ENCODE measurements around the gene MIER2. TPM values are rescaled to one million over a fixed set of nuclear protein-coding genes. Genes with fewer than 3 reads are reported as not detected.

Gene MIER2
- total and polyA plus RNA-seq, 10 of the 15 experiments (the other 5 are each of a cell fraction or from before 2014, with no cell fraction given): 0.48 to 23.6 (median 12.1) TPM

DNA sequence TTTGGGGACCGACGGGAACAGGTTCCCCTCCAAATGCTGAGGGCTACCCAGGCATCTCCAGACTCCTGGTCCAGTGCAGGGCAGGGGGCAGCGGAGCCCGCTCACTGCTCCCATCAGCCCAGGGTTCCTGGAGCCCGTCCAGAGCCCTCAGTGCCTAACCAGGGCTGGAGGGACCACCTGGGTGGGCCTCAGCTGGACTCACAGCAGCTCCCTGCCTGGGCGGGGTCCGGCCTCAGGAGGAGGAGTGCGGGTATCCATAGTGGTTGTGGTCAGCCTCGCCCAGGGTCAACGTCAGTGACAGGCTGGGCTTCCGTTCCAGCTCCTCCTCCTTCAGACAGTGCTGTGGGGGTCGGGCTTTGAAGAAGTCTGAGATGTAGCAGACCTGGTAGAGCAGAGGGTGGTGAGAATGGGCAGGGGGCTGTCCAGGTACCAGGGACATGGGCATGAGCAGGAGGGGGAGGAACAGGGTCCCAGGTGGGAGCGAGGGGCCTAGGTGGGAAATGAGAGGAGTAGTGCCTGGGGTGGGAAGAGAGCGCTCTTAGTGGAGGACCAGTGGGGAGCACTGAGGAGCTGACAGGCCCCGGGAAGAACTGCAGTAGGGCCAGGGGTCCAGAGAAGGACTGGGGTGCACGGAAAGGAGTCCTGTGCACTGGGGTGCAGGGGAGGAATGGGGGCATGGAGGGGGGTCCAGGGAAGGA, 63.3 kb downstream of the MIER2 start (continued):
- TF ChIP-seq, protein P1, sequence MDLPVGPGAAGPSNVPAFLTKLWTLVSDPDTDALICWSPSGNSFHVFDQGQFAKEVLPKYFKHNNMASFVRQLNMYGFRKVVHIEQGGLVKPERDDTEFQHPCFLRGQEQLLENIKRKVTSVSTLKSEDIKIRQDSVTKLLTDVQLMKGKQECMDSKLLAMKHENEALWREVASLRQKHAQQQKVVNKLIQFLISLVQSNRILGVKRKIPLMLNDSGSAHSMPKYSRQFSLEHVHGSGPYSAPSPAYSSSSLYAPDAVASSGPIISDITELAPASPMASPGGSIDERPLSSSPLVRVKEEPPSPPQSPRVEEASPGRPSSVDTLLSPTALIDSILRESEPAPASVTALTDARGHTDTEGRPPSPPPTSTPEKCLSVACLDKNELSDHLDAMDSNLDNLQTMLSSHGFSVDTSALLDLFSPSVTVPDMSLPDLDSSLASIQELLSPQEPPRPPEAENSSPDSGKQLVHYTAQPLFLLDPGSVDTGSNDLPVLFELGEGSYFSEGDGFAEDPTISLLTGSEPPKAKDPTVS (IDR thresholded peaks at IDR 0.05; ENCODE audit: low read depth, low read length): no peak
- TF ChIP-seq JUNB (IDR thresholded peaks at IDR 0.05): no peak
- TF ChIP-seq SIN3A (IDR thresholded peaks at IDR 0.05; ENCODE audit: low read depth, low read length): no peak
- TF ChIP-seq, protein P2, sequence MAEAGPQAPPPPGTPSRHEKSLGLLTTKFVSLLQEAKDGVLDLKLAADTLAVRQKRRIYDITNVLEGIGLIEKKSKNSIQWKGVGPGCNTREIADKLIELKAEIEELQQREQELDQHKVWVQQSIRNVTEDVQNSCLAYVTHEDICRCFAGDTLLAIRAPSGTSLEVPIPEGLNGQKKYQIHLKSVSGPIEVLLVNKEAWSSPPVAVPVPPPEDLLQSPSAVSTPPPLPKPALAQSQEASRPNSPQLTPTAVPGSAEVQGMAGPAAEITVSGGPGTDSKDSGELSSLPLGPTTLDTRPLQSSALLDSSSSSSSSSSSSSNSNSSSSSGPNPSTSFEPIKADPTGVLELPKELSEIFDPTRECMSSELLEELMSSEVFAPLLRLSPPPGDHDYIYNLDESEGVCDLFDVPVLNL (IDR thresholded peaks at IDR 0.05; ENCODE audit: low read depth, low read length): no peak

DNA sequence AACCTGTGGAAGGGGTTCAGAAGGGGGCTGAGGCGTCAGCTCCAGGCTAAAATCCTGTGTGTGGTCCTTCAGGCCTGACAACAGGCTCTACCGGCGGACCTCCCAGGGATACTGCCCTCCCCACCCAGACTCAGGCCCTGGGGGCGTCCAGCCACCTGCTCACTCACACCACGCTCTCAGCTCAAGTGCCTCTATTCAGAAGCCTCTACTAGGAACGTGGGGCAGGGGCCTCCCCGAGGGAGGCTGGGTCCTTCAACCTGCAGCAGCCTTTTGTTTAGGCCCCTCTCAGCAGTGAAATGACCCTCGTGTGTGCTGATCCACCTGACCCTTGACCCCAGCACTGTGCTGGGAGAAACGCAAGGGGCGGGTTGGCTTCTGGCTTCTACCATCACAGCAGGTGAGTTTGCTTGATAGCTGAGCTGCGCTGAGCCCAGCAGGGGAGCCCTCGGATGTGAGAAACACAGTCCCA, 64.0 kb downstream of the MIER2 start:
- Histone ChIP-seq H3K9ac (ENCODE audit: control insufficient read depth, insufficient read depth, low read length) (no peak overlapping the region), H3K4me1 (ENCODE audit: control insufficient read depth, insufficient read depth, low read length) (no peaks in the 10 kb centered on the region), H3K9me3 (replicated peaks; ENCODE audit: control insufficient read depth, insufficient read depth, low read length) (no peaks in the 10 kb centered on the region), H3K27ac (ENCODE audit: control insufficient read depth, insufficient read depth) (no peak overlapping the region), H2AFZ (ENCODE audit: control insufficient read depth, low read depth, low read length) (no peak overlapping the region), H3K79me2 (ENCODE audit: control insufficient read depth, insufficient read depth, low read length) (no peaks in the 10 kb centered on the region), H4K20me1 (ENCODE audit: control insufficient read depth, insufficient read depth) (no peaks in the 10 kb centered on the region), H3K36me3 (ENCODE audit: control insufficient read depth in 2 of 2, insufficient read depth in 2 of 2, low read length in 1 of 2) (no peaks in the 10 kb centered on the region), H3K4me2 (ENCODE audit: control insufficient read depth, insufficient read depth) (no peak overlapping the region), H3K4me3 (no peak overlapping the region), H3K27me3 (replicated peaks in 1 of 2; ENCODE audit: control insufficient read depth in 2 of 2, insufficient read depth in 2 of 2, low read length in 1 of 2) (no peaks in the 10 kb centered on the region; a peak in 1 of 4 replicates)
- DNase-seq (ENCODE audit: low read depth, low spot score): no peak
- ChIA-PET SMC1A (ENCODE audit: uncharacterized antibody, unreplicated experiment) (no interaction called here), RAD21 (ENCODE audit: unreplicated experiment) (no interaction called here), POLR2A (no interaction called here), CTCF (no interaction called here)
- 23% methylated on average over 12 of the region's 12 CpGs for WGBS (ENCODE audit: insufficient coverage, insufficient replicate concordance, low lambda C conversion rate, missing lambda C conversion rate)
- BruUV-seq (replicated peaks): no TSS peak
- no peak for ATAC-seq
- intact Hi-C loops (cut with micrococcal nuclease; ENCODE audit: unreplicated experiment): no loop called here
- in situ Hi-C loops (cut with MboI): no loop called here
- FAIRE-seq: no peak
- TF ChIP-seq E4F1 (IDR thresholded peaks at IDR 0.05; ENCODE audit: borderline replicate concordance, partially characterized antibody) (no peak), RUNX3 (IDR thresholded peaks at IDR 0.05; ENCODE audit: low read length) (no peak), ZSCAN29 (IDR thresholded peaks at IDR 0.05) (no peak), ZNF384 (IDR thresholded peaks at IDR 0.05; ENCODE audit: borderline replicate concordance, low read depth, low read length) (no peak), NFIC (IDR thresholded peaks at IDR 0.05; ENCODE audit: low read depth, low read length) (no peak), ZBED1 (IDR thresholded peaks at IDR 0.05; ENCODE audit: borderline replicate concordance) (no peak), YBX1 (IDR thresholded peaks at IDR 0.05) (no peak), FOS (IDR thresholded peaks at IDR 0.05; ENCODE audit: borderline replicate concordance, extremely low read depth, insufficient read length) (no peak), FOXK2 (IDR thresholded peaks at IDR 0.05) (no peak)
- TF ChIP-seq, protein P3, sequence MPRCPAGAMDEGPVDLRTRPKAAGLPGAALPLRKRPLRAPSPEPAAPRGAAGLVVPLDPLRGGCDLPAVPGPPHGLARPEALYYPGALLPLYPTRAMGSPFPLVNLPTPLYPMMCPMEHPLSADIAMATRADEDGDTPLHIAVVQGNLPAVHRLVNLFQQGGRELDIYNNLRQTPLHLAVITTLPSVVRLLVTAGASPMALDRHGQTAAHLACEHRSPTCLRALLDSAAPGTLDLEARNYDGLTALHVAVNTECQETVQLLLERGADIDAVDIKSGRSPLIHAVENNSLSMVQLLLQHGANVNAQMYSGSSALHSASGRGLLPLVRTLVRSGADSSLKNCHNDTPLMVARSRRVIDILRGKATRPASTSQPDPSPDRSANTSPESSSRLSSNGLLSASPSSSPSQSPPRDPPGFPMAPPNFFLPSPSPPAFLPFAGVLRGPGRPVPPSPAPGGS (IDR thresholded peaks at IDR 0.05; ENCODE audit: borderline replicate concordance, insufficient read depth, low read depth, low read length, poor library complexity, severe bottlenecking): no peak
- TF ChIP-seq, protein P1 (IDR thresholded peaks at IDR 0.05; ENCODE audit: low read depth, low read length): no peak

Measured in GM12878 (cell line).